Measurements from ENCODE around the gene CLEC11A.

DNA sequence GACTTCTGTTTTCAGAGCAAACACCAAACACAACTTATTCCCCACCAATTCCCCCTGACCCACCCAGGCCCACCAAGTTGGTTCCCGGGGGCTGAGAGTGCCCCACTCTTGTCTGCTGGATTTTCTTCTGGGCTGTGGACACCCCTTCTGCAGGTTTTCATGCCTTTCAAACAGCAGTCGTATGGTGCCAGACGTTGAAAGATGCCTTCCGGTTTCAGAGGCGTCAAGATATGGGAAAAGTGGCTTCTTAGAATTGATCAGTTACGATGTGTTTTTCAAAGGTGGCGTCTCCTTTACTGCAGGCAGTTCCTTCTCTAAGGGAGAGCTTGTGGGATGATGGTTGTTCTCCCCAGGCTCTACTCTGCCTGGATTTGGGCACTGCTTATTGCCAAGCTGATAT lies 12.7 kb downstream of the CLEC11A start:
- TF ChIP-seq, protein P1, sequence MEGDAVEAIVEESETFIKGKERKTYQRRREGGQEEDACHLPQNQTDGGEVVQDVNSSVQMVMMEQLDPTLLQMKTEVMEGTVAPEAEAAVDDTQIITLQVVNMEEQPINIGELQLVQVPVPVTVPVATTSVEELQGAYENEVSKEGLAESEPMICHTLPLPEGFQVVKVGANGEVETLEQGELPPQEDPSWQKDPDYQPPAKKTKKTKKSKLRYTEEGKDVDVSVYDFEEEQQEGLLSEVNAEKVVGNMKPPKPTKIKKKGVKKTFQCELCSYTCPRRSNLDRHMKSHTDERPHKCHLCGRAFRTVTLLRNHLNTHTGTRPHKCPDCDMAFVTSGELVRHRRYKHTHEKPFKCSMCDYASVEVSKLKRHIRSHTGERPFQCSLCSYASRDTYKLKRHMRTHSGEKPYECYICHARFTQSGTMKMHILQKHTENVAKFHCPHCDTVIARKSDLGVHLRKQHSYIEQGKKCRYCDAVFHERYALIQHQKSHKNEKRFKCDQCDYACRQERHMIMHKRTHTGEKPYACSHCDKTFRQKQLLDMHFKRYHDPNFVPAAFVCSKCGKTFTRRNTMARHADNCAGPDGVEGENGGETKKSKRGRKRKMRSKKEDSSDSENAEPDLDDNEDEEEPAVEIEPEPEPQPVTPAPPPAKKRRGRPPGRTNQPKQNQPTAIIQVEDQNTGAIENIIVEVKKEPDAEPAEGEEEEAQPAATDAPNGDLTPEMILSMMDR (IDR thresholded peaks at IDR 0.05; ENCODE audit: low read depth, low read length, missing input control) = no peak
- no peak for TF ChIP-seq SP1 (IDR thresholded peaks at IDR 0.05)
- no peak for TF ChIP-seq YY1 (IDR thresholded peaks at IDR 0.05)
- TF ChIP-seq REST (IDR thresholded peaks at IDR 0.05) = no peak
- no peak for TF ChIP-seq RAD21 (IDR thresholded peaks at IDR 0.05)
- no peak for TF ChIP-seq TAF1 (conservative IDR thresholded peaks at IDR 0.05)
- TF ChIP-seq MAX (IDR thresholded peaks at IDR 0.05) = no peak
- no peak for TF ChIP-seq EGR1 (IDR thresholded peaks at IDR 0.05; ENCODE audit: low read depth in 2 of 2)
- no peak for TF ChIP-seq ATF3 (IDR thresholded peaks at IDR 0.05)
- no peak for TF ChIP-seq GABPA (IDR thresholded peaks at IDR 0.05 in 1 of 2, conservative IDR thresholded peaks at IDR 0.05 in 1 of 2)

All from liver (tissue), 3 donors.